Measurements from ENCODE around the gene ZNF747. TPM values are rescaled to one million over a fixed set of nuclear protein-coding genes. Genes with fewer than 3 reads are reported as not detected.

ZNF747 gene
- total RNA-seq, 2 donors from 2014 or later: 16.8 to 18.3 TPM

DNA sequence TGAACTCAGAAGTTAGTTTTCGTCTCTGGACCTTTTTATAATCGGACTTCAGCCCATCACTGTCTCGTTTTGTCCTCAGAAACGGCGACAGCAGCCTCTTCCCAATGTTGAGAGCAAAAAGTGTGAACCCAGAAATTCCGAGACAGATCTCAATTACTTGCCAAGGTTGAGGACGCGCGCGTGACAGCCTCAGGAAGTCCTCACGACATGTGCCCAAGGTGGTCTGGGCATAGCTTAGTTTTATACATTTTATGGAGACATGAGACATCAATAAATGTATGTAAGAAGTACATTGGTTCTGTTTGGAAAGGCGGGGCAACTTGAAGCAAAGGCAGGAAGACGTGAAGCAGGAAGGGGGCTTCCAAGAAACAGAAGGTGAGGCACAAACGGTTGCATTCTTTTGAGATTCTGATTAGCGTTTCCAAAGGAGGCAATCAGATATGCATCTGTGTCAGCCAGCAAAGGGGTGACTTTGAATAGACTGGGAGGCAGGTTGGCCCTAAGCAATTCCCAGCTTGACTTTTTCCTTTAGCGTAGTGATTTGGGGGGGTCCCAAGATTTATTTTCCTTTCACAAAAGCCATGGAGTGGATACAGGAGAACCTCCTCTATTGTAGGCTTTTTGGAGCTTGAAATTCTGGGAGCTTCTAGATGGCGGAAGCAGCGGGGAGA lies 583 bp upstream of the ZNF747 start:
- TF ChIP-seq, protein P1, sequence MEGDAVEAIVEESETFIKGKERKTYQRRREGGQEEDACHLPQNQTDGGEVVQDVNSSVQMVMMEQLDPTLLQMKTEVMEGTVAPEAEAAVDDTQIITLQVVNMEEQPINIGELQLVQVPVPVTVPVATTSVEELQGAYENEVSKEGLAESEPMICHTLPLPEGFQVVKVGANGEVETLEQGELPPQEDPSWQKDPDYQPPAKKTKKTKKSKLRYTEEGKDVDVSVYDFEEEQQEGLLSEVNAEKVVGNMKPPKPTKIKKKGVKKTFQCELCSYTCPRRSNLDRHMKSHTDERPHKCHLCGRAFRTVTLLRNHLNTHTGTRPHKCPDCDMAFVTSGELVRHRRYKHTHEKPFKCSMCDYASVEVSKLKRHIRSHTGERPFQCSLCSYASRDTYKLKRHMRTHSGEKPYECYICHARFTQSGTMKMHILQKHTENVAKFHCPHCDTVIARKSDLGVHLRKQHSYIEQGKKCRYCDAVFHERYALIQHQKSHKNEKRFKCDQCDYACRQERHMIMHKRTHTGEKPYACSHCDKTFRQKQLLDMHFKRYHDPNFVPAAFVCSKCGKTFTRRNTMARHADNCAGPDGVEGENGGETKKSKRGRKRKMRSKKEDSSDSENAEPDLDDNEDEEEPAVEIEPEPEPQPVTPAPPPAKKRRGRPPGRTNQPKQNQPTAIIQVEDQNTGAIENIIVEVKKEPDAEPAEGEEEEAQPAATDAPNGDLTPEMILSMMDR (IDR thresholded peaks at IDR 0.05): no peak
- peak; percentile 16 for ATAC-seq (ENCODE audit: insufficient number of reproducible peaks, low FRiP score, low read depth)
- H3K4me3 ChIP-seq: peak overlapping the region; percentile 74
- DNase-seq (ENCODE audit: low spot score): no peak
- no peaks in the 10 kb centered on the region for H3K9me3 ChIP-seq
- peak overlapping the region; percentile 91 to 94 for H3K27ac ChIP-seq
- peaks cover 16 to 25% of the 10 kb centered on the region in 2 donors for H3K4me1 ChIP-seq (ENCODE audit: control insufficient read depth in 1 of 2, low read depth in 2 of 2)
- no peaks in the 10 kb centered on the region for H3K27me3 ChIP-seq (replicated peaks; ENCODE audit: insufficient read depth)
- peaks cover 9% of the 10 kb centered on the region for H3K36me3 ChIP-seq

DNA sequence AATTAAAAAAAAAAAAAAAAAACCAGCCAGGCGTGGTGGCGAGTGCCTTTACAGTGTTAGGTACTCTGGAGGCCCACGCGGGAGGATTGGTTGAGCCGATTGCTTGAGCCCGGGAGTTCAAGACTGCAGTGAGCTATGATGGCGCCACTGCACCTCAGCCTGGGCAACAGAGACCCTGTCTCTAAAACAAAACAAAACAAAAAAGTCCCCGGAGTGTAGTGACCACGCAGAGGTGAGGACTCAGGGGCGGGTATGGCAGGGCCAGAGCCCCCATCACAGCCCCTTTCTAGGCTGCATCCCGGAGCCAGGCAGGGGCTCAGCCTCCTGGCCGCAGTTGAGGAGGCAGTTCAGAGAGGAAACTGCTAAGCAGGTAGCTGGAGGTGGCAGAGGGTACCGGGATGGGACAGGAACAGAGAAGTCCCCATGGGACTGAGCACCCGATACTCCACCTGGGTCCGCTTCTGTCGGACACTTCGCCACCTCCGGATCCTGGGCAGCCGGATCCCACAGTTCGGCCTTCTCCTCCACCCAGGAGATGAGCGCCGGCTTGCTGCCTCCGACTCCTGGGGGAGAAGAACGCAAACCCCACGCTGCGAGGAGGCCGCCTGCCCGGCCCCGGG lies 800 bp downstream of the ZNF747 start:
- DNase-seq (ENCODE audit: low spot score) (no peak), ATAC-seq (ENCODE audit: insufficient number of reproducible peaks, low FRiP score, low read depth) (no peak)
- H3K36me3 ChIP-seq: peaks cover 9% of the 10 kb centered on the region
- TF ChIP-seq, protein P1 (IDR thresholded peaks at IDR 0.05): no peak
- peaks cover 16 to 25% of the 10 kb centered on the region in 2 donors for H3K4me1 ChIP-seq (ENCODE audit: control insufficient read depth in 1 of 2, low read depth in 2 of 2)
- peak overlapping the region; percentile 74 for H3K4me3 ChIP-seq
- no peaks in the 10 kb centered on the region for H3K27me3 ChIP-seq (replicated peaks; ENCODE audit: insufficient read depth)
- H3K27ac ChIP-seq: peak overlapping the region; percentile 91 to 94
- no peaks in the 10 kb centered on the region for H3K9me3 ChIP-seq

DNA sequence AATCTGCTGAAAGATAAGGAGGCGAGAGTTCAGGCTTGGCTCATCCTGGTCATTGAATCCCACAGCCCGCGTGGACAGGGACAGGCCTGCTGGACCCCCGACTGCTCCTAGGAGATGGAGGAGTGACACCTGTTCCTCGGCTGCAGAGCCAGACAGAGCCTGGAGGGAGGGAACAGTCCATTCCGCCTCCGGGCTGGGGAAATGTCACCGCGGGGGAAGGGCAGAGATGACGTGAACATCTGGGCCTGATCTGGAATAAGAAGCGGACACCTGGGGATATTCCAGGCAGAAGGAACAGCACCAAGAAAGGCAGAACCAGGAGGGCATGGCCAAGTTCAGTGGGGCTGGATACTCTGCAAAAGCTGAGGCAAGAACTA lies 1.5 kb downstream of the ZNF747 start:
- no peak overlapping the region for H3K27ac ChIP-seq
- DNase-seq (ENCODE audit: low spot score): no peak
- ATAC-seq (ENCODE audit: insufficient number of reproducible peaks, low FRiP score, low read depth): no peak
- TF ChIP-seq, protein P1 (IDR thresholded peaks at IDR 0.05): no peak
- no peaks in the 10 kb centered on the region for H3K9me3 ChIP-seq
- H3K4me1 ChIP-seq (ENCODE audit: control insufficient read depth in 1 of 2, low read depth in 2 of 2): peaks cover 16 to 30% of the 10 kb centered on the region in 2 donors
- H3K4me3 ChIP-seq: no peak overlapping the region
- peaks cover 9% of the 10 kb centered on the region for H3K36me3 ChIP-seq
- no peaks in the 10 kb centered on the region for H3K27me3 ChIP-seq (replicated peaks; ENCODE audit: insufficient read depth)

DNA sequence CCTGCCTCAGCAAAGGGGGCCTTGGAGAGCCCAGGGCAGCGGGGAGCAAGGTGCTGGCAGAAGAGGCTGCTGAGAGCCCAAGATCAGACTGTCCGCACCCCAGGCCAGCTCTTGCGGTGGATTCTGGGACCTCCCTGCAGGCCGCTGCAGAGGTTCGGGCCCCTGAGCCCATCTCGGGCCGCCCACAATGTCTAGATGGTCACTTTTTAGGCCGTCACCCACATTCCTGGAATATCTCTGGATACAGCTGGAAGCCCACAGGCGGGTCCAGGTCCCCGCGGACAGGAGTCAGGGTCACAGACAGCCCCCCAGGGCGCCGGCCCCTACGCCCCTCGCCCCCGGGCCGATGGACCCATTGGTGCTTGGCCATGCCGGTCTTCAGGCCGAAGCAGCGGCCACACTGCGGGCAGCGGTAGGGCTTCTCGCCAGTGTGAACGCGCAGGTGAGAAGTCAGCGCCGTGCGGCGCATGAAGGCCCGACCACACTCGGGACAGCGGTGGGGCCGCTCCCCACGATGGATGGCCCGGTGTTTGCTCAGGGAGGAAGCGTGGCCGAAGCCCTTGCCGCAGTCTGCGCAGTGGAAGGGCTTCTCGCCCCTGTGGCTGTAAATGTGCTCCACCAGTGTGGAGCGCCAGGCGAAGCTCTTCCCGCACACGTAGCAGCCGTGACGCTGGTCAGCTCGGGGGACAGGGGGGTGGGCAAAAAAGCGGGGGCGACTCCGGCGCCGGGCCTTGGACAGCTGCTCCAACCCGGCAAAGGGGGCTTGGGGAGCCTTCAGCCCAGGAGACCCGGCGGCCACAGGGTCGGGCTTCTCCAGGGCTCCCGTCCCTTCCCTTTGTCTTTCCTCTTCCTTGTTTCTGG lies 2.1 kb downstream of the ZNF747 start:
- peaks cover 19 to 36% of the 10 kb centered on the region in 2 donors for H3K4me1 ChIP-seq (ENCODE audit: control insufficient read depth in 1 of 2, low read depth in 2 of 2)
- no peak overlapping the region for H3K27ac ChIP-seq
- TF ChIP-seq, protein P1 (IDR thresholded peaks at IDR 0.05): no peak
- H3K27me3 ChIP-seq (replicated peaks; ENCODE audit: insufficient read depth): no peaks in the 10 kb centered on the region
- no peak for DNase-seq (ENCODE audit: low spot score)
- peaks cover 9% of the 10 kb centered on the region for H3K36me3 ChIP-seq
- no peaks in the 10 kb centered on the region for H3K9me3 ChIP-seq
- ATAC-seq (ENCODE audit: insufficient number of reproducible peaks, low FRiP score, low read depth): no peak
- H3K4me3 ChIP-seq: no peak overlapping the region

All from thoracic aorta (tissue), 2 donors.